ENCODE data around the gene LIG1.

GRCh38 chr19:48122421-48122820 lies 47.7 kb downstream of the LIG1 start:
- no peak for TF ChIP-seq CTCF (IDR thresholded peaks at IDR 0.05)
- TF ChIP-seq POLR2AphosphoS5 (IDR thresholded peaks at IDR 0.05), result no peak
- TF ChIP-seq POLR2A (IDR thresholded peaks at IDR 0.05), result no peak
- no peak for TF ChIP-seq EP300 (IDR thresholded peaks at IDR 0.05)
